OCI-LY1 (cell line): ENCODE data around the gene NOD1.

Source experiments
- H2AFZ ChIP-seq: fragments of 200-600 bp; sonication (generic), shearing (Covaris generic); 2 replicates; pipeline ENCODE4 v1.6.0; 2014; ENCODE audit warnings: antibody characterized with exemption, mild to moderate bottlenecking, low read length
- H3F3A ChIP-seq: fragments of 200-600 bp; sonication (generic), shearing (Covaris generic); 2 replicates; pipeline ENCODE4 v1.6.0; 2014; ENCODE audit warnings: mild to moderate bottlenecking, antibody characterized with exemption, low read length, moderate library complexity; ENCODE audit not compliant: insufficient read depth
- H3K27ac ChIP-seq: fragments of 200-600 bp; sonication (generic); 2 replicates; pipeline ENCODE4 v1.5.1; 2014; ENCODE audit warnings: low read length, mixed run types, mild to moderate bottlenecking, low read depth; ENCODE audit not compliant: poor library complexity, severe bottlenecking
- H3K27me3 ChIP-seq: fragments of 200-600 bp; sonication (generic); 2 replicates; pipeline ENCODE4 v1.6.0; 2014; ENCODE audit warnings: antibody characterized with exemption, mild to moderate bottlenecking, low read length, moderate library complexity; ENCODE audit not compliant: insufficient read depth
- H3K36me3 ChIP-seq: fragments of 200-600 bp; sonication (generic); 2 replicates; pipeline ENCODE4 v1.6.1; 2014; ENCODE audit warnings: mild to moderate bottlenecking, antibody characterized with exemption, low read length, moderate library complexity, mixed read lengths; ENCODE audit not compliant: insufficient read depth
- H3K4me1 ChIP-seq: fragments of 200-600 bp; sonication (generic); 2 replicates; pipeline ENCODE4 v1.5.1; 2014; ENCODE audit warnings: mild to moderate bottlenecking, low read length, moderate library complexity; ENCODE audit not compliant: insufficient read depth, severe bottlenecking
- H3K4me2 ChIP-seq: fragments of 200-600 bp; sonication (generic), shearing (Covaris generic); 2 replicates; pipeline ENCODE4 v1.6.1; 2014; ENCODE audit warnings: low read length
- H3K4me3 ChIP-seq: fragments of 200-600 bp; sonication (generic); 2 replicates; pipeline ENCODE4 v1.5.1; 2014; ENCODE audit warnings: low read length, low read depth, mild to moderate bottlenecking, mixed read lengths; ENCODE audit not compliant: poor library complexity, severe bottlenecking
- H3K79me2 ChIP-seq: fragments of 200-600 bp; shearing (Covaris generic); 2 replicates; pipeline ENCODE4 v1.6.1; 2016; ENCODE audit warnings: mixed run types, low read length, mixed read lengths; ENCODE audit not compliant: insufficient read depth
- H3K9ac ChIP-seq: fragments of 200-600 bp; sonication (generic), shearing (Covaris generic); 2 replicates; pipeline ENCODE4 v1.6.1; 2014; ENCODE audit warnings: mild to moderate bottlenecking, low read length, mixed read lengths
- H3K9me2 ChIP-seq: fragments of 200-600 bp; sonication (generic), shearing (Covaris generic); 2 replicates; pipeline ENCODE4 v1.6.1; 2014; ENCODE audit warnings: low read depth, mild to moderate bottlenecking, low read length, mixed read lengths
- H3K9me3 ChIP-seq: fragments of 200-600 bp; shearing (Covaris generic); 2 replicates; pipeline ENCODE4 v1.6.1; 2014; ENCODE audit warnings: low read length, mixed read lengths
- H4K20me1 ChIP-seq: fragments of 200-600 bp; sonication (generic), shearing (Covaris generic); 2 replicates; pipeline ENCODE4 v1.6.0; 2016; ENCODE audit warnings: mild to moderate bottlenecking, low read length; ENCODE audit not compliant: insufficient read depth
- EZH2 ChIP-seq: fragments of 200-600 bp; sonication (generic), shearing (Covaris generic); IDR thresholded peaks from 2 replicates; pipeline ENCODE4 v1.8.0; 2017; ENCODE audit warnings: borderline replicate concordance, mixed run types, mild to moderate bottlenecking, antibody characterized with exemption, low read length, moderate library complexity, mixed read lengths
- TF ChIP-seq, protein P1 (sequence below): fragments of 200-600 bp; sonication (generic), shearing (Covaris generic); IDR thresholded peaks from 2 replicates; pipeline ENCODE4 v1.5.1; 2017; ENCODE audit warnings: mild to moderate bottlenecking, antibody characterized with exemption, low read length, moderate library complexity, mixed read lengths

The NOD1 gene

DNA sequence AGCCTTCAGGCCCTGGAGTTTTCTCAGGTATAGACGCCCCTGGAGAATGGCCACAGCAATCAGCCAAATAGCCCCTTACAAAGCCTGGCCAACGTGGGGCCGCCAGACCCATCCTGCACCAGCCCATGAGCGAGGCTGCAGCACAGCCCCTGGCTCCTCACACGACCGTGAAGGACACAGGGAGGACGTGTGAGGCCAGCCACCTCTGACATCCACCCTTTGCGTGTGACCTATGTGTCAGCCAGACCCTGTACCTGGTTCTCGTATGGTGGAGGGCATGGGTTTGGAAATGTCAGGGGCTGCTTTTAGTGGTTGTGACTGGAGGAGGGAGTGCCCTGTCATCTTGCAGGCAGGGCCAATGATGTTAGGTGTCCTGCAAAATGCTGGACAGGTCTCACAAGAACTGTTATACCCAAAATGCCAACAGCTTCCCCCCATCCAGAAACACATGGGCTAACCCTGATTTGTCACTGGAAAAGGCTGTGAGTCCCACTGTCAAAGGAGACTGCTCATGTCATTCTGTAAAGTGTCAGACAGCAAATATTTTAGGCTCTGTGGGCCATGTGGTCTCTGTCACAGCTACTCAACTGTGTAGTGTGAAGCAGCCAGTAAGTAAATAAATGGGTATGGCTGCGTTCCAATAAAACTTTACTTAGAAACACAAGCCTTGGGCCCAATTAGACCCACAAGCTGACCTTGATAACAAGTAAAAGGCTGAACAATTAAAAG, 30.0 kb downstream of the NOD1 start:
- H3K9me2 ChIP-seq: no peaks in the 10 kb centered on the region
- no peak overlapping the region for H3K9ac ChIP-seq
- TF ChIP-seq EZH2: no peak
- TF ChIP-seq, protein P1, sequence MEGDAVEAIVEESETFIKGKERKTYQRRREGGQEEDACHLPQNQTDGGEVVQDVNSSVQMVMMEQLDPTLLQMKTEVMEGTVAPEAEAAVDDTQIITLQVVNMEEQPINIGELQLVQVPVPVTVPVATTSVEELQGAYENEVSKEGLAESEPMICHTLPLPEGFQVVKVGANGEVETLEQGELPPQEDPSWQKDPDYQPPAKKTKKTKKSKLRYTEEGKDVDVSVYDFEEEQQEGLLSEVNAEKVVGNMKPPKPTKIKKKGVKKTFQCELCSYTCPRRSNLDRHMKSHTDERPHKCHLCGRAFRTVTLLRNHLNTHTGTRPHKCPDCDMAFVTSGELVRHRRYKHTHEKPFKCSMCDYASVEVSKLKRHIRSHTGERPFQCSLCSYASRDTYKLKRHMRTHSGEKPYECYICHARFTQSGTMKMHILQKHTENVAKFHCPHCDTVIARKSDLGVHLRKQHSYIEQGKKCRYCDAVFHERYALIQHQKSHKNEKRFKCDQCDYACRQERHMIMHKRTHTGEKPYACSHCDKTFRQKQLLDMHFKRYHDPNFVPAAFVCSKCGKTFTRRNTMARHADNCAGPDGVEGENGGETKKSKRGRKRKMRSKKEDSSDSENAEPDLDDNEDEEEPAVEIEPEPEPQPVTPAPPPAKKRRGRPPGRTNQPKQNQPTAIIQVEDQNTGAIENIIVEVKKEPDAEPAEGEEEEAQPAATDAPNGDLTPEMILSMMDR: no peak
- H3K9me3 ChIP-seq: no peaks in the 10 kb centered on the region
- no peak overlapping the region for H2AFZ ChIP-seq
- H3F3A ChIP-seq: no peaks in the 10 kb centered on the region
- no peak overlapping the region for H3K4me2 ChIP-seq
- no peaks in the 10 kb centered on the region for H3K27me3 ChIP-seq
- H3K4me1 ChIP-seq: peaks cover 13% of the 10 kb centered on the region
- H4K20me1 ChIP-seq: no peaks in the 10 kb centered on the region
- H3K27ac ChIP-seq: no peak overlapping the region
- no peaks in the 10 kb centered on the region for H3K79me2 ChIP-seq
- no peaks in the 10 kb centered on the region for H3K36me3 ChIP-seq
- H3K4me3 ChIP-seq: no peak overlapping the region

DNA sequence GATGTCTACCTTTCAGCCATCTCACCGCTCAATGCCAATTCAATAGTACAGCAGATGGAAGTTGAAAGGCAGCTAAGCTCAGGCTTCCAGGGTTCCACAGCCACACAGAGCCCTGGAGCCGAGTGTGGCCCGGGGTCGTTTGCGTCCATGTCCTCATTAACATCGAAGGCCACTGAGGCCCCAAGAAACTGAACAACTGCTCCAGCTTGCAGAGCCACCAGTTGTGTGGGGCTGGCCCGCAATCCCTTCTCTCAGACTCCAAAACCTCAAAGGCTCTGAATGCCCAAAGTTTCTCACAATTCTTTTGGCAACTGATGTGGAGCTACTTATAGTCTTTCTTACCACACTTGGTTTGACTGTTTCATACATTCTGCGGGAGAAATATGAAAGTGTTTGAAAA, 31.1 kb downstream of the NOD1 start:
- Histone ChIP-seq H3K79me2 (no peaks in the 10 kb centered on the region), H3K36me3 (no peaks in the 10 kb centered on the region)

DNA sequence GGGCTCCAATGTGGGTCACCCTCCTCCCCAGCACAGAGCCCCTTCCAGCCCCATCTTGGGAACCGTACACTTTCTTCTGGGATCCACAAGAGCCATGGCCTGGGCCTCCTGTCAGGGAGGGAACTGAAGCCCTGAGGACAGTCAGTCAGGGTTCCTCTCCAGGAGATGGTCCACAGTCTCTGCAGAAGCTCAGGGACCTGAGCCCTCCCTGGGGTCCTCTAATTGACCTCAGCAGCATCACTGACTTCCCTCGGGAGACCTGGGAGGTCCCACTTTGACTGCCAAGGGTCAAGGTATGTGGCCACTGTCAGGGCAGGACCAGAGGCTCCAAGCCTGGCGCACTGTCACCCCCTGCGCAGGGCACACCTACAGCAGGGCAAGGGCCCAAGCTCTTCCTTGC, 32.3 kb downstream of the NOD1 start:
- no peak overlapping the region for H3K4me3 ChIP-seq
- TF ChIP-seq EZH2: no peak
- TF ChIP-seq, protein P1: no peak
- H3F3A ChIP-seq: no peaks in the 10 kb centered on the region
- no peak overlapping the region for H2AFZ ChIP-seq
- no peaks in the 10 kb centered on the region for H3K9me3 ChIP-seq
- no peaks in the 10 kb centered on the region for H3K27me3 ChIP-seq
- H3K9me2 ChIP-seq: no peaks in the 10 kb centered on the region
- no peak overlapping the region for H3K9ac ChIP-seq
- peaks cover 13% of the 10 kb centered on the region for H3K4me1 ChIP-seq
- no peak overlapping the region for H3K27ac ChIP-seq
- H3K79me2 ChIP-seq: no peaks in the 10 kb centered on the region
- no peaks in the 10 kb centered on the region for H3K36me3 ChIP-seq
- no peak overlapping the region for H3K4me2 ChIP-seq
- no peaks in the 10 kb centered on the region for H4K20me1 ChIP-seq

More for the DNA sequence above, 31.1 kb downstream of the NOD1 start:
- no peak overlapping the region for H3K9ac ChIP-seq
- H3K27ac ChIP-seq: no peak overlapping the region
- H4K20me1 ChIP-seq: no peaks in the 10 kb centered on the region
- no peak overlapping the region for H3K4me3 ChIP-seq
- no peak for TF ChIP-seq EZH2
- TF ChIP-seq, protein P1: no peak
- H3K27me3 ChIP-seq: no peaks in the 10 kb centered on the region
- no peaks in the 10 kb centered on the region for H3K9me2 ChIP-seq
- H2AFZ ChIP-seq: no peak overlapping the region
- H3F3A ChIP-seq: no peaks in the 10 kb centered on the region
- H3K4me1 ChIP-seq: peaks cover 13% of the 10 kb centered on the region
- H3K4me2 ChIP-seq: no peak overlapping the region
- no peaks in the 10 kb centered on the region for H3K9me3 ChIP-seq
